Kidney (tissue), 14 donors: ENCODE results near the gene UST. TPM values are rescaled to one million over a fixed set of nuclear protein-coding genes. Genes with fewer than 3 reads are reported as not detected.
A peak's percentile ranks its signal among the peaks of the same experiment; 100 is the strongest.

Source experiments
- DNase-seq, 5 donors: peaks; one replicate each; pipeline ENCODE4 v3.0.0-alpha.2; 2013 to 2020
- FAIRE-seq: peaks from 2 replicates; lab custom pipeline; 2012; peaks lifted over from hg19 to GRCh38; lab: Jason Lieb, UNC
- H3K27ac ChIP-seq, 2 donors: one replicate each; pipeline ENCODE4 v1.7.0; 2013; ENCODE audit warnings: low read depth in 2 of 2, low read length in 2 of 2, inconsistent platforms in 1 of 2
- H3K27me3 ChIP-seq: one replicate; pipeline ENCODE4 v1.7.1; 2013; ENCODE audit warnings: low read length, inconsistent platforms; ENCODE audit not compliant: control insufficient read depth, insufficient read depth
- H3K36me3 ChIP-seq, 3 donors: one replicate each; pipeline versions ENCODE4 v1.7.0 to v1.7.1; 2013; ENCODE audit warnings: low read length in 3 of 3, control low read depth in 1 of 3, inconsistent platforms in 1 of 3; ENCODE audit not compliant: insufficient read depth in 3 of 3, control insufficient read depth in 2 of 3
- H3K4me1 ChIP-seq, 3 donors: one replicate each; pipeline versions ENCODE4 v1.7.0 to v1.7.1; 2013; ENCODE audit warnings: low read length in 3 of 3, inconsistent platforms in 1 of 3, low read depth in 1 of 3; ENCODE audit not compliant: control insufficient read depth in 2 of 3, insufficient read depth in 2 of 3
- H3K4me3 ChIP-seq, 3 donors: one replicate each; pipeline versions ENCODE4 v1.7.0 to v1.8.1; 2013; ENCODE audit warnings: low read length in 3 of 3, control low read depth in 1 of 3, inconsistent platforms in 1 of 3
- H3K9ac ChIP-seq, 3 donors: one replicate each; pipeline versions ENCODE4 v1.7.0 to v1.7.1; 2013; ENCODE audit warnings: low read length in 3 of 3, control low read depth in 1 of 3, inconsistent platforms in 1 of 3
- H3K9me3 ChIP-seq, 3 donors: one replicate each; pipeline versions ENCODE4 v1.7.0 to v1.7.1; 2013; ENCODE audit warnings: low read length in 3 of 3, control low read depth in 1 of 3, inconsistent platforms in 1 of 3; ENCODE audit not compliant: control insufficient read depth in 2 of 3, insufficient read depth in 1 of 3
- CTCF ChIP-seq: IDR thresholded peaks from 3 replicates; pipeline ENCODE4 v1.5.1; 2012; ENCODE audit warnings: mild to moderate bottlenecking, moderate library complexity, borderline replicate concordance; ENCODE audit not compliant: insufficient read depth; ENCODE audit errors: extremely low read depth
- intact Hi-C: fragments of 100-400 bp; cut with DNase I; formaldehyde crosslinking; loops from one replicate; pipeline ENCODE4 v1.11.1; 2022
- polyA plus RNA-seq: library from polyadenylated mRNA; stranded (reverse); fragments of 350-450 nt; fragmentation: Illumina TruSeq; extraction: RNeasy Lipid Tissue Mini Kit (QIAGEN cat#74804); gene quantifications from one replicate; pipeline ENCODE4 v1.2.3, GENCODE V29; 2014; ENCODE audit warnings: low read depth, low replicate concordance; ENCODE audit not compliant: insufficient read depth
- total RNA-seq: library from RNA; stranded (reverse); fragmentation: NEBNext Ultra II Directional; extraction: Animal tissue kit (Norgen Biotek cat#: 25700); gene quantifications from one replicate; pipeline ENCODE4 v1.2.1, GENCODE V29; 2021
- donor health status: control.
- donor health status: control.
- donor health status: control.
- donor health status: control.
- donor health status: control.
- donor health status: DM: yes; HTN: yes; CAD: no.
- donor health status: Normal renal cell carcinoma (clear cell type).

Gene UST
- total and polyA plus RNA-seq, 2 donors from 2014 or later, result 3.2 to 4.2 TPM

GRCh38 chr6:149087898-149088297 is 341.1 kb downstream of the UST start:
- TF ChIP-seq CTCF, result no peak
- H3K4me1 ChIP-seq, result no peaks in the 10 kb centered on the region
- FAIRE-seq, result no peak
- no peaks in the 10 kb centered on the region for H3K9me3 ChIP-seq
- no peaks in the 10 kb centered on the region for H3K36me3 ChIP-seq
- no peak for DNase-seq
- intact Hi-C loops, result loop anchor here (10.0 kb wide), 1 partner anchor 337 kb away; no protein-coding TSS in a partner anchor
- H3K27me3 ChIP-seq, result no peaks in the 10 kb centered on the region
- H3K27ac ChIP-seq, result no peak overlapping the region
- H3K4me3 ChIP-seq, result no peak overlapping the region
- H3K9ac ChIP-seq, result no peak overlapping the region

DNA sequence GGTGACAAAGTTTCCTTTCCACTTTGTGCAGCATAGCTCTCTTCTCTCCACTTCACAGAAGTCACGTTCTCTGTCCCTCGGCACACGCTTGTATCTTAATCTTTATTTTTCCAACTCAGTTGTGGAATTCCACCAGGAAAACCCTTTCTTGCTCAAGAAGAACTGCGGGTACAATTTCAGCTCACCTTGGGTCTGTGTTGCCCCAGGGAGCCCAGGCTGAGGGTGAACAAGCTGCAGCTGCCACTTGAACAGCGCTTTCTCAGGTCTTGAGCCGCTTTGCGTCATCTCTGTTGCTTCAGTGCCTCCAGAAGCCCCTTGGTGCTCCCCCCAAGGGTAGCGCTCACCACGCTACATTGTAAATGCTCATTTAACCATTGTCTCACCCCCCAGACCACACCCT is 341.5 kb downstream of the UST start:
- H3K9ac ChIP-seq, result no peak overlapping the region
- H3K36me3 ChIP-seq, result no peaks in the 10 kb centered on the region
- FAIRE-seq (no peak), DNase-seq (no peak)
- no peak overlapping the region for H3K4me3 ChIP-seq
- intact Hi-C loops, result loop anchor here (10.0 kb wide), 1 partner anchor 336 kb away; no protein-coding TSS in a partner anchor
- H3K27me3 ChIP-seq, result no peaks in the 10 kb centered on the region
- TF ChIP-seq CTCF, result no peak
- peaks cover 0 to under 1% (median 0%) of the 10 kb centered on the region in 3 donors for H3K4me1 ChIP-seq
- H3K9me3 ChIP-seq, result no peaks in the 10 kb centered on the region
- H3K27ac ChIP-seq, result no peak overlapping the region

DNA sequence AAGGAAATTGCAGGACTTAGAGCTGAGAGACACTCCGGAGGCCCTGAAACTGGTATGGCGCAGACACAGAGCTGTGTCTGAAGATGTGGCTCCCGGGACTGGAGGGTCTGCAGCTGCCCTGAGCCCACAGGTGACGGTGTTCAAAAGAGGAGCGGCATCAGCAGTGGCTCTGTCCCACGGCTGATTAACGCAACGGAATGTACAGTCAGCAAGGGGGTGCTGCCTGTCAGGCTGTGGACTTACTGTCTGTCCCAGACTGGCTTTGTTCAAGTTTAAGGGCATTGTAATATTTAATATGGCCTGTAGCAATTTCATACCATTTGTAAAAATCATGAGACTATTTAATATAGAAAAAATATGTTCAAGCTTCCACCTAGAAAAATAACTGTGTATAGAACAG is 342.7 kb downstream of the UST start:
- H3K4me3 ChIP-seq, result no peak overlapping the region
- H3K36me3 ChIP-seq, result no peaks in the 10 kb centered on the region
- H3K4me1 ChIP-seq, result peaks cover 0 to 5% (median 4%) of the 10 kb centered on the region in 3 donors
- no peaks in the 10 kb centered on the region for H3K27me3 ChIP-seq
- DNase-seq (peak in 2 of 5 donors; percentile 48 to 56), FAIRE-seq (no peak)
- H3K9ac ChIP-seq, result no peak overlapping the region
- H3K9me3 ChIP-seq, result no peaks in the 10 kb centered on the region
- no peak overlapping the region for H3K27ac ChIP-seq
- no peak for TF ChIP-seq CTCF
- intact Hi-C loops, result loop anchor here (10.0 kb wide), 1 partner anchor 335 kb away; no protein-coding TSS in a partner anchor

DNA sequence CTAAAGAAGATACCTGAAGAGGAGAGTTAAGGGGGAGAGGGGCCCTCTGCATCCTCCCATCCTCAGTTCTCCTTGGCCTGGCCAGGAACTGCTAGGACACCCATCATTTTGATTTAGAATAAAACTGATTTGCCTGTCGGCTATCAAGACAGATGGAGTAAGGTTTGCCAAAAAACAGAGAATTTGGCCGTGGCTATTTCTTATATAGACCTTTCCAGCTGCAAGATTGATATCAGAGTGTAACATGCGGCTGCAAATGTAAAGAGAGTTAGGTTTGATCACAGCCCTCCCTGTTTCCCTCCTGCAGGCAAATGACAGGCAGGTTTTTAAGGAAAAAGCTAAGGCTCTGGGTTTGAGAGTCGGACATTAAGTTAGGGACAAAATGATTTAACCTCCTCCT is 344.1 kb downstream of the UST start:
- H3K9ac ChIP-seq, result no peak overlapping the region
- H3K4me3 ChIP-seq, result no peak overlapping the region
- no peak for TF ChIP-seq CTCF
- FAIRE-seq (no peak), DNase-seq (peak in 1 of 5 donors; percentile 39)
- no peak overlapping the region for H3K27ac ChIP-seq
- no peaks in the 10 kb centered on the region for H3K36me3 ChIP-seq
- no peaks in the 10 kb centered on the region for H3K9me3 ChIP-seq
- intact Hi-C loops, result no loop called here
- no peaks in the 10 kb centered on the region for H3K27me3 ChIP-seq
- H3K4me1 ChIP-seq, result peaks cover 0 to 9% (median 4%) of the 10 kb centered on the region in 3 donors
